HG03521 (cell line): ENCODE measurements around the gene KRT72.

Experiments
- ATAC-seq: cut with Tn5 transposase; IDR thresholded peaks from one replicate; pipeline ENCODE4 v1.9.1; 2021; ENCODE audit warnings: mild to moderate bottlenecking, moderate library complexity; ENCODE audit not compliant: unreplicated experiment

The KRT72 gene

DNA sequence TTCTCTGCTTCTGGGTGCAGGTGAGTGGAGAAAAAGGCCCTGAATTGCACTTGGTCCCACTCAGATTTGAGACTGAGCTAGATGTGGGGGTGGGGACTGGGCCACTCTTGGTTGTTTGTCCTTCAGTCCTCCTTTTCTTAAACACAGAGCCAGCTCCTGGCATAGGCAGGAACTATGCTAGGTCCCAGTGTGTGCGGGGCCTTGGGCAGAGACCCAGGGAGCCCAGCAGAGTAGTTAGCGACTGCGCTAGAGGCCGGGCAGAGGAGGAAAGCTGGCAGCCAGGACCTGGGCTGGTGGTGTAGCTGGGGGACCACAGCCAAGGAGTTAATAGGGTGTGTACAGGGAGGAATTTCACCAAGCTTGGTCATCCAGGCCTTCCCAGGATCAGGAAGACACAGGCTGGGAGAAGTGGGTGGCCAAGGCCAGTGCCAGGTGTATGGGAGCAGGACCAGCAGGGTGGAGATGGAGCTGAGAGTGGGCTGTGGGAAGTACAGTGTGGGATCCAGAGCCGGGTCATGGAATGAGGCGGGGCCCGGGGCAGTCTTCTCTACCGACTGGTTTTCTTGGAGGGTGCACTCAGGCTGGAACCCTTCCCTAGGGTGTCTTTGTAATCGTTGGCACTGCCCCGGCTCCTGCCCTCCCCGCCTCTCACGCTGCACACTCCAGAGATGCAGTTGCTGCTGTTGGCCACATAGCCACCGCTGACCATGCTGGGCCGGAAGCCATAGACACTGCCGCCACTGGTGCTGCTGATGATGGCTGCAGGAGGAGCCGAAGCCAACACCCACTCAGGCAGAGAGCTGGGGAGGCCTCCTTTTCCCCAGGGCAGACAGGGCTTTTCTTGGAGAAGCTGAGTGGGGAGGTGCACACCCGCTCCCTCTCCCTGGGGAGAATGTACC is 57.0 kb downstream of the KRT72 start:
- no peak for ATAC-seq

DNA sequence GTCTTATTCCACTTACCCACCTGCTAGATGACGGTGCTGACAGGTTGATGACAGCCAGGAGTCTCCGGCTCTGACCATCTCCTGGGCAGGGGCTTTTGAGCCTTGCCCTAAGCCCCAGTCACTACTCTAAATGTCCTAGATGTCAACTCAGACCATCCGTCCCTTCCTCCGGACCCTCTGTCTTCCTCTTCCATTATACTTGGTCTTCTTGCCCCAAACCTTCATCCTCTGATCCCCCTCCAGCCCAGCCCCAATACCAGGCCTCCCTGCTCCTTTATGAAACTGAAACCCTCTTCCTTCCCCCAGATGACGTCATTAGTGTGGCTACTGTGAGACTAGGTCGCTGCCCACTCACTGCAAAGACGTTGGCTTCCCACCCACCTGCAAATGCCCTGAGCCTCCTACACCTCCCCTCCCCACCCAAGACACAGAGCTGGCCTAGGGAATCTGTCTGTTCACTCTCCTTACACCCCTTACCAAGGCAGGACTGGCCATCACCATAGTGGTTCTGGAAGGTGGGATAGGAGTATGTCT is 58.4 kb downstream of the KRT72 start:
- no peak for ATAC-seq

DNA sequence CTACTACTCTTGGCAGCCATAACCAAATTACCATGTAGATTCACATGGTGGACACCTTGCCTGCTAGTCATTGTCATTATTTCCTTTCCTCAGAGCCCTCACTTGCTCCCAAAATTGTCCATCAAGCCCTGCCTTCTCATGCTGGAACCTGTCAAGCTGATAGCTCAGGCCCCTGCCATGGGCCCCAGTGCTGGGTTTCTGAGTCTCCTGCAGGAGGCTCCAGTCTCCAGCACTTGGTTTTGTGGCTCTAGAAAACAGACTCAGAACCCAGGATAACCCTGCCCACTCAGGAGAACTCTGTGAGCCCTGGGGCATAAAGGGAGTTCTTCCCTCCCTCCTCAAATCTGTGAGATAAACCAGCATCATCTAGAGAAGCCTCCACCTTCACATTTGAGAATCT is 59.1 kb downstream of the KRT72 start:
- ATAC-seq: no peak

DNA sequence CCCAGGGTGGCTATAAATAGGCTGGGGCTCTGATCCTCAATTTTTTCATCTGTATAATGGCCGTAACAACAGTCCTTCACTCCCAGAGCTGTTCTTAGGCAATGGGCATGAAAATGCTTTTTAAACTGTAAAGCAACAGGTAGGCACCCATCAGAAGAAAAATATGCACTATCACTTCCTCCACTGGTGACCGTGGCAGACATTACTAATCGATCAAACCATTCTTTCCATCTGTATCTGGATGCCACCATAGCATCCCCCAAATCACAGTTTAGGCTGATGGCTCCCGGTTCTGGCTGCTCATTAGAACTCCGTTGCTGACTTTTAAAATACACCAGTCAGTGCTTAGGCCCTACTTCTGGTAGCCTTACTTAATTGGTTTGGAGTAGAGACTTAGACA is 59.6 kb downstream of the KRT72 start:
- ATAC-seq: no peak

DNA sequence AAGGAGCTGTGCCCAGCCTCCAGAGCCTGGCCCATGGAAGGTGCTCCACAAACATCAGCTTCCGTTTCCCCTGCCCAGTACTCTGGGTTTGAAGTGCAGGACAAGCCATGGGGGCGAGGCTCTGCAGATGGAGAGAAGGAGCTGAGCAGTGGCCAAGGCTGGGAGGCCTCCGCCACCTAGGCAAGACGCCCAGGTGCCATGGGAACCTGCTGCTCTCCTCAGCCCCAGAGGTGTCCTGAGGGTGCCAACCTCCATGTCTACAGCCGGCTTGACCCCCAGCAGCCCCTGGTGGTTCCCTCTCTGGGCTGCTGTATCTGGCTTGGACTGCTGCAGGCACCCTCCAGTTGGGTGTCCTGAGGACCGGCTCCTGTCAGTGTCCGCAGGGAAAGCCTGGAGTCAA is 60.7 kb downstream of the KRT72 start:
- no peak for ATAC-seq

DNA sequence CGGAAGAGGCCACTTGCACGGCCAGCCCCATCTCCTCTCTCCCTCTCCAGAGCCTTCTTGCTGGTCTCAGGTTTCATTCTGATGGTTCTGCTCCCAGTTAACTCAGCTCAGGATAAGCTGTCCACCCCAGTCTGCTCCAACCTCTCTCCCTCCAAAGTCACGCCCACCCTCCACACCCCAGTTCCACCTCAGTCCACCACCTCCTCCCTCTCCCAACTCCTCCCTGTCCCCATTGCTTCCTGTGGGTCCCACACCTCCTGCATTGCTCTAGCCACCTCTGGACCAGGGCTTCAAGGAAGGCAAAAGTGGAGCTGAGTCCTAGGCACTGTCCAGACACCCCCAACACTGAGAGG is 61.5 kb downstream of the KRT72 start:
- no peak for ATAC-seq

DNA sequence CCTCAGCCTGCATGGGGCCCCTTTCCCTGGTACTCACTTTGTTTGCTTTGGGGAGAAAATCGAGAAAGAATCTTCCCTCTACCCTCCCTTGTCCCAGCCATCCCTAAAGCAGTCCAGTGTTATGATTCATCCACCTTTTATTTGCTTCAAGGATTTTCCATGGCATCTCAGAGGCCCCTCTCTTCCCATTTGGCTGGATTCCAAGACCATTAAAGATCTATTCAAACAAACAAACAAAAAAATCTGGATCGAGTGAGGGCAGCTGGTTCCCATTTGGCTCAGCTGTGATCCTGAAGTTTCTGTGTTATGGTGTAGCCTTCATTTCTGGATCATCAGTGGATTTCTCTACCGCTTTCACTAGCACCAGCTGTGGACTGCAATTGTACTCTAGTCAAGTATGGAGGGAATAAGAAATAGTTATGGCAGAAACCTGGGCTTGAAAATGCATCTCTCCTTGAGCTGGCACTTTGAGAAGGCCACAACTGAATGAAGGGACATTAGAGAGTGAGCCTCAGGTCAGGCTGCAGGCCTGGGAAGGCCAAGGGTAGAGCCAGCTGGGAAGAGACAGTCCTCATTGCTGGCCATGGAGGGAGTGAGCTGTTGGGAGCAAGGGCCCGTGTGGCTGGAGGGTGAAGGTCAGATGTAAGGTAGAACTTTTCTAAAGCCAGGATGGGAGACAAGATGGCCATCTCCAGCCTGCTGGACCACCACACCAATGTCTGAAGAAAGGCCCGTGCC is 62.0 kb downstream of the KRT72 start:
- ATAC-seq: no peak

DNA sequence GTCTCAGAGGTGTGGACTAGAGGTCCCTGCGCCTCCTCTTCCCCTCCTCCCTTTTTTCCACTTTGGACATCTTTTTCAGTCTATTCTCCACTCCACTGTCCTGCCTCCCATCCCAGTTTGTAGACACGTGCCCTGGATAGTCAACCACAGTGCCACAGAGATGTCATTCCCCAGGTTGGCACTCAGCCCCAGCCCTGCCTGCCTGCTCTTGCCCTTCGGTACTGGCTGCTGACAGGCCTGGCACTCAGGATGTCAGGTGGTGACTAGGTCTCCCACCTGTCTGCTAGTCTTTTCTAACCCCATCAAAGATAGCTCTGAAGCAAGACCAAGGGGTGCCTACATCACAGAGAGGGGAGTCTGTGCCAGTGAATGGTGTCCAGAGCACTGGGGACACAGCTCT is 64.2 kb downstream of the KRT72 start:
- no peak for ATAC-seq
